Kidney (tissue), 14 donors: ENCODE results near the gene SCML1. TPM values are rescaled to one million over a fixed set of nuclear protein-coding genes. Genes with fewer than 3 reads are reported as not detected.

Experiments
- DNase-seq, 5 donors: peaks; one replicate each; pipeline ENCODE4 v3.0.0-alpha.2; 2013 to 2020
- FAIRE-seq: peaks from 2 replicates; lab custom pipeline; 2012; peaks lifted over from hg19 to GRCh38; lab: Jason Lieb, UNC
- H3K27ac ChIP-seq, 2 donors: one replicate each; pipeline ENCODE4 v1.7.0; 2013; ENCODE audit warnings: low read depth in 2 of 2, low read length in 2 of 2, inconsistent platforms in 1 of 2
- H3K27me3 ChIP-seq: one replicate; pipeline ENCODE4 v1.7.1; 2013; ENCODE audit warnings: low read length, inconsistent platforms; ENCODE audit not compliant: control insufficient read depth, insufficient read depth
- H3K36me3 ChIP-seq, 3 donors: one replicate each; pipeline versions ENCODE4 v1.7.0 to v1.7.1; 2013; ENCODE audit warnings: low read length in 3 of 3, control low read depth in 1 of 3, inconsistent platforms in 1 of 3; ENCODE audit not compliant: insufficient read depth in 3 of 3, control insufficient read depth in 2 of 3
- H3K4me1 ChIP-seq, 3 donors: one replicate each; pipeline versions ENCODE4 v1.7.0 to v1.7.1; 2013; ENCODE audit warnings: low read length in 3 of 3, inconsistent platforms in 1 of 3, low read depth in 1 of 3; ENCODE audit not compliant: control insufficient read depth in 2 of 3, insufficient read depth in 2 of 3
- H3K4me3 ChIP-seq, 3 donors: one replicate each; pipeline versions ENCODE4 v1.7.0 to v1.8.1; 2013; ENCODE audit warnings: low read length in 3 of 3, control low read depth in 1 of 3, inconsistent platforms in 1 of 3
- H3K9ac ChIP-seq, 3 donors: one replicate each; pipeline versions ENCODE4 v1.7.0 to v1.7.1; 2013; ENCODE audit warnings: low read length in 3 of 3, control low read depth in 1 of 3, inconsistent platforms in 1 of 3
- H3K9me3 ChIP-seq, 3 donors: one replicate each; pipeline versions ENCODE4 v1.7.0 to v1.7.1; 2013; ENCODE audit warnings: low read length in 3 of 3, control low read depth in 1 of 3, inconsistent platforms in 1 of 3; ENCODE audit not compliant: control insufficient read depth in 2 of 3, insufficient read depth in 1 of 3
- CTCF ChIP-seq: IDR thresholded peaks from 3 replicates; pipeline ENCODE4 v1.5.1; 2012; ENCODE audit warnings: mild to moderate bottlenecking, moderate library complexity, borderline replicate concordance; ENCODE audit not compliant: insufficient read depth; ENCODE audit errors: extremely low read depth
- intact Hi-C: fragments of 100-400 bp; cut with DNase I; formaldehyde crosslinking; loops from one replicate; pipeline ENCODE4 v1.11.1; 2022
- polyA plus RNA-seq: library from polyadenylated mRNA; stranded (reverse); fragments of 350-450 nt; fragmentation: Illumina TruSeq; extraction: RNeasy Lipid Tissue Mini Kit (QIAGEN cat#74804); gene quantifications from one replicate; pipeline ENCODE4 v1.2.3, GENCODE V29; 2014; ENCODE audit warnings: low read depth, low replicate concordance; ENCODE audit not compliant: insufficient read depth
- total RNA-seq: library from RNA; stranded (reverse); fragmentation: NEBNext Ultra II Directional; extraction: Animal tissue kit (Norgen Biotek cat#: 25700); gene quantifications from one replicate; pipeline ENCODE4 v1.2.1, GENCODE V29; 2021
- donor health status: control.
- donor health status: control.
- donor health status: control.
- donor health status: control.
- donor health status: control.
- donor health status: DM: yes; HTN: yes; CAD: no.
- donor health status: Normal renal cell carcinoma (clear cell type).

The SCML1 gene
- total and polyA plus RNA-seq, 2 donors from 2014 or later, result 8.5 to 9.9 TPM

- intact Hi-C loops, result no loop called here
- TF ChIP-seq CTCF, result no peak
- Histone ChIP-seq H3K9ac (no peak overlapping the region), H3K36me3 (no peaks in the 10 kb centered on the region), H3K4me3 (no peak overlapping the region), H3K27ac (no peak overlapping the region), H3K9me3 (no peaks in the 10 kb centered on the region), H3K4me1 (no peaks in the 10 kb centered on the region), H3K27me3 (peaks cover 3% of the 10 kb centered on the region)
- DNase-seq, result no peak
- no peak for FAIRE-seq
These were observed 26.4 kb upstream of the SCML1 start for GRCh38 chrX:17710871-17711301.

GRCh38 chrX:17713288-17713687 is 24.0 kb upstream of the SCML1 start:
- H3K9ac ChIP-seq, result no peak overlapping the region
- no peaks in the 10 kb centered on the region for H3K4me1 ChIP-seq
- H3K27ac ChIP-seq, result no peak overlapping the region
- intact Hi-C loops, result no loop called here
- no peak overlapping the region for H3K4me3 ChIP-seq
- FAIRE-seq (peak; percentile 44), DNase-seq (no peak)
- no peaks in the 10 kb centered on the region for H3K9me3 ChIP-seq
- peaks cover 3% of the 10 kb centered on the region for H3K27me3 ChIP-seq
- no peaks in the 10 kb centered on the region for H3K36me3 ChIP-seq
- TF ChIP-seq CTCF, result no peak

- no peak for FAIRE-seq
- intact Hi-C loops, result no loop called here
- Histone ChIP-seq H3K27me3 (peaks cover 3% of the 10 kb centered on the region), H3K4me3 (no peak overlapping the region), H3K36me3 (no peaks in the 10 kb centered on the region), H3K27ac (no peak overlapping the region), H3K9me3 (no peaks in the 10 kb centered on the region), H3K9ac (no peak overlapping the region), H3K4me1 (no peaks in the 10 kb centered on the region)
- no peak for DNase-seq
- TF ChIP-seq CTCF, result no peak
These were observed 18.6 kb upstream of the SCML1 start for GRCh38 chrX:17718649-17719165.

GRCh38 chrX:17719711-17720110 is 17.6 kb upstream of the SCML1 start:
- Histone ChIP-seq H3K9me3 (no peaks in the 10 kb centered on the region), H3K4me1 (no peaks in the 10 kb centered on the region), H3K27me3 (peaks cover 3% of the 10 kb centered on the region), H3K36me3 (no peaks in the 10 kb centered on the region), H3K4me3 (no peak overlapping the region), H3K9ac (no peak overlapping the region), H3K27ac (no peak overlapping the region)
- FAIRE-seq (no peak), DNase-seq (no peak)
- intact Hi-C loops, result no loop called here
- TF ChIP-seq CTCF, result no peak
